KBM-7 (cell line): ENCODE data around the gene GCG.

Experiments
- DNase-seq: peaks from one replicate; pipeline ENCODE4 v3.0.0-alpha.2; 2015
- in situ Hi-C: fragments of 300-500 bp; cut with MboI; formaldehyde crosslinking; loops from 2 replicates; pipeline ENCODE4 v1.14.3; 2020; ENCODE audit warnings: low sequenced_read_pairs, low pct_unique_long_range_greater_than_20kb, mixed read lengths

GCG gene

GRCh38 chr2:162155093-162155492 lies 3.0 kb upstream of the GCG start:
- in situ Hi-C loops = no loop called here
- no peak for DNase-seq

- peak; percentile 58 for DNase-seq
- in situ Hi-C loops = no loop called here
Observed at GRCh38 chr2:162153608-162154224, 1.7 kb upstream of the GCG start.

GRCh38 chr2:162149940-162150339 lies 2.1 kb downstream of the GCG start:
- no peak for DNase-seq
- in situ Hi-C loops = no loop called here

GRCh38 chr2:162149466-162149865 lies 2.6 kb downstream of the GCG start:
- no peak for DNase-seq

GRCh38 chr2:162148956-162149355 lies 3.1 kb downstream of the GCG start:
- no peak for DNase-seq
- in situ Hi-C loops = no loop called here

More at GRCh38 chr2:162149466-162149865, 2.6 kb downstream of the GCG start:
- in situ Hi-C loops = no loop called here

- DNase-seq = no peak
- in situ Hi-C loops = no loop called here
Observed at GRCh38 chr2:162143969-162144368, 8.1 kb downstream of the GCG start.

- in situ Hi-C loops = no loop called here
- no peak for DNase-seq
Observed at GRCh38 chr2:162138310-162138709, 13.7 kb downstream of the GCG start.

GRCh38 chr2:162127422-162127821 lies 24.6 kb downstream of the GCG start:
- in situ Hi-C loops = no loop called here

GRCh38 chr2:162126527-162126926 lies 25.5 kb downstream of the GCG start:
- in situ Hi-C loops = no loop called here
- DNase-seq = no peak

More at GRCh38 chr2:162127422-162127821, 24.6 kb downstream of the GCG start:
- DNase-seq = peak; percentile 48

GRCh38 chr2:162126111-162126519 lies 25.9 kb downstream of the GCG start:
- in situ Hi-C loops = no loop called here
- peak; percentile 88 for DNase-seq

- no peak for DNase-seq
- in situ Hi-C loops = no loop called here
Observed at GRCh38 chr2:162125138-162125537, 26.9 kb downstream of the GCG start.

- DNase-seq = peak; percentile 71
- in situ Hi-C loops = loop anchor here (25.0 kb wide), 1 partner anchor 537 kb away; no protein-coding TSS in a partner anchor
Observed at GRCh38 chr2:162123806-162124758, 28.0 kb downstream of the GCG start.

- DNase-seq = no peak
- in situ Hi-C loops = loop anchor here (25.0 kb wide), 1 partner anchor 531 kb away; no protein-coding TSS in a partner anchor
Observed at GRCh38 chr2:162118166-162119031, 33.6 kb downstream of the GCG start.

- in situ Hi-C loops = loop anchor here (25.0 kb wide), 1 partner anchor 529 kb away; no protein-coding TSS in a partner anchor
- DNase-seq = peak; percentile 31
Observed at GRCh38 chr2:162116352-162116751, 35.7 kb downstream of the GCG start.

GRCh38 chr2:162115076-162115475 lies 37.0 kb downstream of the GCG start:
- in situ Hi-C loops = loop anchor here (25.0 kb wide), 1 partner anchor 528 kb away; no protein-coding TSS in a partner anchor
- DNase-seq = no peak

- in situ Hi-C loops = loop anchor here (25.0 kb wide), 1 partner anchor 527 kb away; no protein-coding TSS in a partner anchor
- DNase-seq = peak; percentile 29
Observed at GRCh38 chr2:162114271-162114670, 37.8 kb downstream of the GCG start.

- DNase-seq = peak; percentile 69
- in situ Hi-C loops = loop anchor here (25.0 kb wide), 1 partner anchor 526 kb away; no protein-coding TSS in a partner anchor
Observed at GRCh38 chr2:162113776-162114168, 38.3 kb downstream of the GCG start.

GRCh38 chr2:162113088-162113775 lies 38.8 kb downstream of the GCG start:
- DNase-seq = no peak
- in situ Hi-C loops = loop anchor here (25.0 kb wide), 1 partner anchor 526 kb away; no protein-coding TSS in a partner anchor
